Upper lobe of left lung (tissue), 4 donors: ENCODE results near the gene OSTF1.

Experiments used
- EP300 ChIP-seq, 4 donors: sonication (generic); formaldehyde crosslinking; IDR thresholded peaks; one replicate each; pipeline ENCODE4 v1.5.1; 2017; ENCODE audit warnings: antibody characterized with exemption in 4 of 4, control low read depth in 2 of 4
- POLR2A ChIP-seq, 4 donors: fragments of 450-650 bp; IDR thresholded peaks; one replicate each; pipeline ENCODE4 v1.5.1; 2016 to 2017; ENCODE audit warnings: antibody characterized with exemption in 4 of 4, mild to moderate bottlenecking in 2 of 4
- POLR2AphosphoS5 ChIP-seq, 2 donors: sonication (generic); formaldehyde crosslinking; IDR thresholded peaks; one replicate each; pipeline ENCODE4 v1.5.1; 2017; ENCODE audit warnings: antibody characterized with exemption in 2 of 2
- TF ChIP-seq, protein P1 (sequence below), 6 experiments: fragments of 450-650 bp in 4 of 6; fragments of 200-600 bp in 2 of 6; sonication (generic) in 2 of 6; IDR thresholded peaks; one replicate each; pipeline ENCODE4 v1.5.1; 2016 to 2019; ENCODE audit warnings: antibody characterized with exemption in 6 of 6

DNA sequence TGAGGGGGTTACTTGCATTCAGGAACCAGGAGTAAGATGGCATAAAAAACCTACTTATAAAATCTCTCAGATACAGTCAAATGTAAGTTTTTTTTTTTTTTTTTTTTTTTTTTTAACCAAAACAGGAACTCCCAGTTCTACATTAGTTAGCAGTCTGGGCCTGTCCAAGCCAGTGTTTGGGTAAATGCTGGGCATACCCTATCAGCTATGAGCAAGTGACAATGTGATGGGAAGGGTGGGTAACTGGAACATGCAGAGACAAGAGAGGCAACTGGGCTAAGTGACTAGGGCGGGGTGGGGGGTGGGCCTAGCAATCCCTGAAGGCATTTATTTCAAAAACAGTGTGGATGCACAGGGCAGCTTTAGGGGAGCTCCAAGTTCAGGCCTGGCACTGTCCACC is 2.7 kb upstream of the OSTF1 start:
- TF ChIP-seq, protein P1, sequence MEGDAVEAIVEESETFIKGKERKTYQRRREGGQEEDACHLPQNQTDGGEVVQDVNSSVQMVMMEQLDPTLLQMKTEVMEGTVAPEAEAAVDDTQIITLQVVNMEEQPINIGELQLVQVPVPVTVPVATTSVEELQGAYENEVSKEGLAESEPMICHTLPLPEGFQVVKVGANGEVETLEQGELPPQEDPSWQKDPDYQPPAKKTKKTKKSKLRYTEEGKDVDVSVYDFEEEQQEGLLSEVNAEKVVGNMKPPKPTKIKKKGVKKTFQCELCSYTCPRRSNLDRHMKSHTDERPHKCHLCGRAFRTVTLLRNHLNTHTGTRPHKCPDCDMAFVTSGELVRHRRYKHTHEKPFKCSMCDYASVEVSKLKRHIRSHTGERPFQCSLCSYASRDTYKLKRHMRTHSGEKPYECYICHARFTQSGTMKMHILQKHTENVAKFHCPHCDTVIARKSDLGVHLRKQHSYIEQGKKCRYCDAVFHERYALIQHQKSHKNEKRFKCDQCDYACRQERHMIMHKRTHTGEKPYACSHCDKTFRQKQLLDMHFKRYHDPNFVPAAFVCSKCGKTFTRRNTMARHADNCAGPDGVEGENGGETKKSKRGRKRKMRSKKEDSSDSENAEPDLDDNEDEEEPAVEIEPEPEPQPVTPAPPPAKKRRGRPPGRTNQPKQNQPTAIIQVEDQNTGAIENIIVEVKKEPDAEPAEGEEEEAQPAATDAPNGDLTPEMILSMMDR (IDR thresholded peaks at IDR 0.05) = no peak
- TF ChIP-seq POLR2AphosphoS5 (IDR thresholded peaks at IDR 0.05) (no peak), EP300 (IDR thresholded peaks at IDR 0.05) (no peak), POLR2A (IDR thresholded peaks at IDR 0.05) (no peak)
